A549 (cell line): Measurements from ENCODE around the gene MAX. TPM values are rescaled to one million over a fixed set of nuclear protein-coding genes. Genes with fewer than 3 reads are reported as not detected.

Experiments used
- BHLHE40 ChIP-seq: IDR thresholded peaks from 2 replicates; pipeline ENCODE4 v1.6.1; 2012; ENCODE audit warnings: low read depth, low read length, inconsistent platforms
- FOSB ChIP-seq: fragments of 250-450 bp; sonication (Bioruptor Pico); IDR thresholded peaks from 2 replicates; pipeline ENCODE4 v1.5.0; 2020; ENCODE audit warnings: mild to moderate bottlenecking, moderate library complexity
- HES2 ChIP-seq: fragments of >200 bp; sonication (Bioruptor Twin); formaldehyde crosslinking; IDR thresholded peaks from 2 replicates; pipeline ENCODE4 v1.6.1; 2016
- POLR2AphosphoS2 ChIP-seq: conservative IDR thresholded peaks from 2 replicates; pipeline ENCODE4 v1.6.1; 2012; ENCODE audit warnings: low read length, improper control_type of control experiment, inconsistent platforms
- RCOR1 ChIP-seq: fragments of 150-350 bp; IDR thresholded peaks from 2 replicates; pipeline ENCODE4 v1.6.1; 2014; ENCODE audit warnings: antibody characterized with exemption, low read length, low read depth
- RFX5 ChIP-seq: fragments of 450-650 bp; IDR thresholded peaks from 2 replicates; pipeline ENCODE4 v1.7.1; 2014; ENCODE audit warnings: antibody characterized with exemption, mild to moderate bottlenecking, moderate library complexity
- SREBF2 ChIP-seq: fragments of 450-650 bp; IDR thresholded peaks from 2 replicates; pipeline ENCODE4 v1.6.1; 2014; ENCODE audit warnings: mild to moderate bottlenecking, moderate library complexity
- polyA plus RNA-seq, 4 experiments: library from polyadenylated mRNA; depleted of rRNA in 3 of 4; stranded (reverse); fragments of >200 nt; fragmentation: RNase III in 1 of 4; extraction: RNeasy Plus Mini Kit Qiagen cat#74134 plus additional on column Dnase treatment in 1 of 4; gene quantifications; 2 replicates in 3 of 4; 3 replicates in 1 of 4; pipeline ENCODE4 v1.2.3, GENCODE V29; 2011 to 2017
- small RNA-seq, 6 experiments: library from RNA; depleted of rRNA; stranded (forward); fragments of <200 nt; gene quantifications; one replicate each; pipeline ENCODE3, GENCODE V24; 2012

MAX gene
- polyA plus RNA-seq, 2 of the 4 experiments (the other 2 are of a cell fraction) = 44.0 to 53.2 TPM

- TF ChIP-seq FOSB (CRISPR knock-in tag) (no peak), RCOR1 (no peak), POLR2AphosphoS2 (no peak), SREBF2 (no peak), RFX5 (no peak), HES2 (no peak), BHLHE40 (no peak)
- TF ChIP-seq, all 56 proteins: peak for 0
Measured at GRCh38 chr14:65025818-65026217, 76.5 kb downstream of the MAX start (continued).

Small RNA genes lying within 50 kb of the gene (small RNA-seq; reads per million reads assigned to genes)
- gene MIR4706 (0 to 0.16 (median 0) reads per million in 6 experiments), gene RNU2-14P (0 to 18.8 (median 0.42) reads per million in 6 experiments)

Other genes starting within 250 kb of the MAX start
- 0.24 and 0.27 TPM in 2 replicates for gene SPTB, start 222.6 kb downstream of the MAX start, polyA plus RNA-seq (2011; rRNA removed)
- 1.4 to 2.1 TPM (median 1.9 TPM) in 3 replicates for gene SPTB, start 222.6 kb downstream of the MAX start, polyA plus RNA-seq (2017; fragmentation: RNase III; extraction: RNeasy Plus Mini Kit Qiagen cat#74134 plus additional on column Dnase treatment)
- gene CHURC1, start 188.1 kb downstream of the MAX start, polyA plus RNA-seq (2011; rRNA removed) = 115 and 153 TPM in 2 replicates
- gene CHURC1, start 188.1 kb downstream of the MAX start, polyA plus RNA-seq (2017; fragmentation: RNase III; extraction: RNeasy Plus Mini Kit Qiagen cat#74134 plus additional on column Dnase treatment) = 150 to 151 TPM (median 151 TPM) in 3 replicates
- 876 and 1,354 TPM in 2 replicates for gene GPX2, start 159.8 kb downstream of the MAX start, polyA plus RNA-seq (2011; rRNA removed)
- gene GPX2, start 159.8 kb downstream of the MAX start, polyA plus RNA-seq (2017; fragmentation: RNase III; extraction: RNeasy Plus Mini Kit Qiagen cat#74134 plus additional on column Dnase treatment) = 302 to 394 TPM (median 382 TPM) in 3 replicates
- 32.2 and 33.1 TPM in 2 replicates for gene RAB15, start 130.2 kb downstream of the MAX start, polyA plus RNA-seq (2011; rRNA removed)
- 27.1 to 35.1 TPM (median 31.6 TPM) in 3 replicates for gene RAB15, start 130.2 kb downstream of the MAX start, polyA plus RNA-seq (2017; fragmentation: RNase III; extraction: RNeasy Plus Mini Kit Qiagen cat#74134 plus additional on column Dnase treatment)
- 28.5 and 35.8 TPM in 2 replicates for gene FNTB, start 115.6 kb downstream of the MAX start, polyA plus RNA-seq (2011; rRNA removed)
- gene FNTB, start 115.6 kb downstream of the MAX start, polyA plus RNA-seq (2017; fragmentation: RNase III; extraction: RNeasy Plus Mini Kit Qiagen cat#74134 plus additional on column Dnase treatment) = 31.2 to 41.9 TPM (median 37.3 TPM) in 3 replicates